Suprapubic skin (tissue), 4 donors: ENCODE measurements around the gene MICAL2. TPM values are rescaled to one million over a fixed set of nuclear protein-coding genes. Genes with fewer than 3 reads are reported as not detected.
"Not testable (repeated sequence)": the region's sequence is repeated elsewhere in the genome, so short reads cannot be mapped to it uniquely, and the experiment has no call there.

Source experiments
- DNase-seq, 2 donors: peaks; one replicate each; pipeline ENCODE4 v3.0.0-alpha.2; 2019; ENCODE audit warnings: low spot score in 2 of 2
- H3K27ac ChIP-seq: fragments of 200-600 bp; sonication (generic); one replicate; pipeline ENCODE4 v1.5.1; 2019
- H3K27me3 ChIP-seq: fragments of 200-600 bp; sonication (generic); one replicate; pipeline ENCODE4 v1.5.1; 2019
- H3K36me3 ChIP-seq: fragments of 200-600 bp; sonication (generic); one replicate; pipeline ENCODE4 v1.5.1; 2019
- H3K4me1 ChIP-seq: fragments of 200-600 bp; sonication (generic); one replicate; pipeline ENCODE4 v1.5.1; 2019
- H3K4me3 ChIP-seq: fragments of 200-600 bp; sonication (generic); one replicate; pipeline ENCODE4 v1.5.1; 2019; ENCODE audit warnings: mild to moderate bottlenecking
- H3K9me3 ChIP-seq: fragments of 200-600 bp; sonication (generic); one replicate; pipeline ENCODE4 v1.5.1; 2019
- CTCF ChIP-seq, 2 donors: fragments of 200-600 bp in 1 of 2; fragments of 450-650 bp in 1 of 2; sonication (generic) in 1 of 2; IDR thresholded peaks; one replicate each; pipeline ENCODE4 v1.5.1; 2016 to 2019; ENCODE audit warnings: antibody characterized with exemption in 2 of 2, mild to moderate bottlenecking in 1 of 2, moderate library complexity in 1 of 2
- EP300 ChIP-seq: sonication (generic); formaldehyde crosslinking; IDR thresholded peaks from one replicate; pipeline ENCODE4 v1.6.1; 2017; ENCODE audit warnings: antibody characterized with exemption
- POLR2A ChIP-seq, 2 donors: fragments of 450-650 bp; IDR thresholded peaks; one replicate each; pipeline ENCODE4 v1.6.1; 2017; ENCODE audit warnings: antibody characterized with exemption in 2 of 2, mild to moderate bottlenecking in 2 of 2, moderate library complexity in 2 of 2
- POLR2AphosphoS5 ChIP-seq, 3 donors: sonication (generic); formaldehyde crosslinking; IDR thresholded peaks; one replicate each; pipeline ENCODE4 v1.6.1; 2017; ENCODE audit warnings: antibody characterized with exemption in 3 of 3
- WGBS: methylation state at CpG from one replicate; pipeline ENCODE4 v1.1.5; 2018; 5-methylcytosine and 5-hydroxymethylcytosine counted together
- total RNA-seq, 4 donors: library from RNA; depleted of rRNA; stranded (reverse); fragments of >200 nt; gene quantifications; one replicate each; pipeline ENCODE4 v1.1.0, GENCODE V29; 2016

The MICAL2 gene
- total RNA-seq, 4 donors from 2014 or later, result 117 to 232 (median 164) TPM

DNA sequence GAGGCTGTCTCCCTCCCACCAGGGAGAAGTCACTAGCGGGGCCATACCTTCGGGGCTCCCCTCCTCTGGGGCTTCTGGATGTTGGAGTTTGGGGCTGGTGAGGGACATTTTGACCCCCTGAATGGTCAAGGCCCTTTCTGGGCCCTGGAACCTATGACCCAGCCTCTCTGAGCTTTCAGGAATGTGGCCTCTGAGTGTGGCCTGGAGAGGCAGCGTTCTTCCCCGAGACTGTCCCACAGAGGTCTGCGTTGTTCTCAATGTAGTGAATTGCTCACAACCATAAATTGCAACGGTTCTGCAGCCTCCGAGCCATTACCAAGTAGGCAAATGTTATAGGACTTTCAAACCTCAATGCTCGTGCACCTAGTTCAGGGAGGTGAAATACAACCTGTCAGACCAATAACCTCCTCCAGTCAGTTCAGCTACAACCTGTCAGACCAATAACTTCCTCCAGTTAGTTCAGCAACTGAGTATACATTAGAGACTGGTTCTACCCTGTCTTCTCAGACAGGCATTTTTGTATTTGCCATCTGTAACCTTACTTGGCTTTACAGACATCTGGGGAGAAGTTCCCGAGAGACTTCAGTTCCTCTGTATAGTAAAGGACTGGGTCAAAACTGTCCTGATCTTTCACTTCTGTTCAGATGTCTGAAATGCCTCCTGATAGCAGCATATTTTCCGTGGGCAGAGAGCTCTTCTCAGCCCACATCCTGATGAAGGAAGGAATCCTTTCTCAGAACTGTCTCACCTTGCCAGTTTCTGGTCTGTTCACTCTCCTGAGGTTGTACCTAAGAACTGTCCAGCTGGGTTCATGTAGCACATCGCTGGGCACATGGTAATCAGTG lies 34.2 kb downstream of the MICAL2 start:
- WGBS, result 79% methylated on average over 11 of the region's 11 CpGs
- TF ChIP-seq CTCF (IDR thresholded peaks at IDR 0.05) (no peak), EP300 (no peak), POLR2AphosphoS5 (IDR thresholded peaks at IDR 0.05) (no peak), POLR2A (IDR thresholded peaks at IDR 0.05) (no peak)
- peaks cover 25% of the 10 kb centered on the region for H3K4me1 ChIP-seq
- no peak for DNase-seq
- H3K9me3 ChIP-seq, result no peaks in the 10 kb centered on the region
- H3K4me3 ChIP-seq, result no peak overlapping the region
- H3K36me3 ChIP-seq, result no peaks in the 10 kb centered on the region
- H3K27me3 ChIP-seq, result no peaks in the 10 kb centered on the region
- no peak overlapping the region for H3K27ac ChIP-seq

DNA sequence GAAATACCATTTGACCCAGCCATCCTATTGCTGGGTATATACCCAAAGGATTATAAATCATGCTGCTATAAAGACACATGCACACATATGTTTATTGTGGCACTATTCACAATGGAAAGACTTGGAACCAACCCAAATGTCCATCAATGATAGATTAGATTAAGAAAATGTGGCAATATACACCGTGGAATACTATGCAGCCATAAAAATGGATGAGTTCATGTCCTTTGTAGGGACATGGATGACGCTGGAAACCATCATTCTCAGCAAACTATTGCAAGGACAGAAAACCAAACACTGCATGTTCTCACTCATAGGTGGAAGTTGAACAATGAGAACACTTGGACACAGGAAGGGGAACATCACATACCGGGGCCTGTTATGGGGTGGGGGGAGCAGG lies 36.3 kb downstream of the MICAL2 start:
- peaks cover 18% of the 10 kb centered on the region for H3K4me1 ChIP-seq
- DNase-seq, H3K4me3 ChIP-seq, H3K9me3 ChIP-seq, H3K27ac ChIP-seq, H3K36me3 ChIP-seq, H3K27me3 ChIP-seq: not testable (repeated sequence)
- WGBS, result 92% methylated on average over 3 of the region's 3 CpGs

DNA sequence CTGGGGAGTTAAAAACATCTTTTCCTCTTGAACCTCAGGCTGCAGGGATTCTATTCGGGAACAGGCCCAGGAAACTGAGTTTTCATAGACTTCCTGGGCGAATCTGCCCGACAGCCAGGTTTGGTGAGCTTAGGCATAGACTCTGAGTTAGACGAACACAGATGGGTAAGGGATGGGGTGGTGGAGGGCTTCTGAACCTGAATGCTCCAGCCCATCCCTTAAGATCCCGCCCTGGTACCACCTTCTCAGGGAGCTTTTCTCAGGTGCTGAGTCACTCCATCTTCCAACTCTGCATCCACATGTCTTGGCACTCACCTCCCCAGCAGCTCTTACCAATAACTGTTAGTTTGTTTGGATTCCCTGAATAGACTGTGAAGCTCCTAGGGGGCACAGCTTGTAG lies 37.4 kb downstream of the MICAL2 start:
- Histone ChIP-seq H3K4me3 (no peak overlapping the region), H3K4me1 (peaks cover 18% of the 10 kb centered on the region), H3K9me3 (no peaks in the 10 kb centered on the region), H3K27ac (no peak overlapping the region), H3K27me3 (no peaks in the 10 kb centered on the region), H3K36me3 (no peaks in the 10 kb centered on the region)
- no peak for TF ChIP-seq EP300
- TF ChIP-seq POLR2A (IDR thresholded peaks at IDR 0.05), result no peak
- TF ChIP-seq POLR2AphosphoS5 (IDR thresholded peaks at IDR 0.05), result no peak
- WGBS, result 90% methylated on average over 5 of the region's 5 CpGs
- DNase-seq, result no peak

DNA sequence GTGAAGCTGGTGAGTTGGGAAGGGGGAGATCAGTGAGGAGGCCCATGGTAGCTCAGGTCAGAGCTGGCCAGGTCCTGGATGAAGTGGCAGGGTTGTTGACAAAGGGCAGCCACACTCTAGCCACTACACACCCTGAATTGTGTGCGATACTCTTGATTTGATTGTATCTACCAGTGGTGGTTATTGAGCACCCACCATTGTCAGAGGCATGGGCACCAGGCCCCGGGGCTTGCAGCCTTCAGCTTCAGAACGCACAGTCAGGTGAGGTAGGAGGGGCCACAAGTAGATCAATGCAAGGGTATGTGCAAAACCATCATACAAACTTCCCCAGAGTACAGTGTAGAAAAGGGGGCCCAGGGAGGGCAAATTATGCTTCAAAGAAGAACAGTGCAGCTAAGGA lies 38.1 kb downstream of the MICAL2 start:
- no peaks in the 10 kb centered on the region for H3K27me3 ChIP-seq
- peaks cover 4% of the 10 kb centered on the region for H3K36me3 ChIP-seq
- H3K4me1 ChIP-seq, result peaks cover 13% of the 10 kb centered on the region
- no peak for TF ChIP-seq POLR2A (IDR thresholded peaks at IDR 0.05)
- no peak for TF ChIP-seq POLR2AphosphoS5 (IDR thresholded peaks at IDR 0.05)
- no peak for TF ChIP-seq EP300
- TF ChIP-seq CTCF (IDR thresholded peaks at IDR 0.05), result no peak
- no peak overlapping the region for H3K4me3 ChIP-seq
- H3K27ac ChIP-seq, result no peak overlapping the region
- H3K9me3 ChIP-seq, result no peaks in the 10 kb centered on the region
- DNase-seq, result no peak
- WGBS, result 100% methylated on average over 3 of the region's 3 CpGs

- H3K27ac ChIP-seq, result no peak overlapping the region
- WGBS, result 87% methylated on average over 4 of the region's 4 CpGs
- TF ChIP-seq EP300, result no peak
- no peak for TF ChIP-seq POLR2A (IDR thresholded peaks at IDR 0.05)
- TF ChIP-seq CTCF (IDR thresholded peaks at IDR 0.05), result no peak
- no peak for TF ChIP-seq POLR2AphosphoS5 (IDR thresholded peaks at IDR 0.05)
Measured at GRCh38 chr11:12148882-12149281, 38.5 kb downstream of the MICAL2 start.

GRCh38 chr11:12149672-12150225 lies 39.4 kb downstream of the MICAL2 start:
- no peak for DNase-seq
- H3K4me1 ChIP-seq, result no peaks in the 10 kb centered on the region
- TF ChIP-seq EP300, result no peak
- TF ChIP-seq CTCF (IDR thresholded peaks at IDR 0.05), result no peak
- TF ChIP-seq POLR2AphosphoS5 (IDR thresholded peaks at IDR 0.05), result no peak
- TF ChIP-seq POLR2A (IDR thresholded peaks at IDR 0.05), result no peak
- peaks cover 10% of the 10 kb centered on the region for H3K36me3 ChIP-seq
- no peak overlapping the region for H3K4me3 ChIP-seq
- H3K27ac ChIP-seq, result no peak overlapping the region
- WGBS, result 85% methylated on average over 6 of the region's 6 CpGs
- H3K27me3 ChIP-seq, result no peaks in the 10 kb centered on the region
- H3K9me3 ChIP-seq, result no peaks in the 10 kb centered on the region

More at GRCh38 chr11:12148882-12149281, 38.5 kb downstream of the MICAL2 start:
- Histone ChIP-seq H3K4me3 (no peak overlapping the region), H3K4me1 (peaks cover 9% of the 10 kb centered on the region), H3K9me3 (no peaks in the 10 kb centered on the region), H3K36me3 (peaks cover 7% of the 10 kb centered on the region), H3K27me3 (no peaks in the 10 kb centered on the region)
- peak in 1 of 2 donors; percentile 18 for DNase-seq
